Measurements from ENCODE around the gene ZNF462.

DNA sequence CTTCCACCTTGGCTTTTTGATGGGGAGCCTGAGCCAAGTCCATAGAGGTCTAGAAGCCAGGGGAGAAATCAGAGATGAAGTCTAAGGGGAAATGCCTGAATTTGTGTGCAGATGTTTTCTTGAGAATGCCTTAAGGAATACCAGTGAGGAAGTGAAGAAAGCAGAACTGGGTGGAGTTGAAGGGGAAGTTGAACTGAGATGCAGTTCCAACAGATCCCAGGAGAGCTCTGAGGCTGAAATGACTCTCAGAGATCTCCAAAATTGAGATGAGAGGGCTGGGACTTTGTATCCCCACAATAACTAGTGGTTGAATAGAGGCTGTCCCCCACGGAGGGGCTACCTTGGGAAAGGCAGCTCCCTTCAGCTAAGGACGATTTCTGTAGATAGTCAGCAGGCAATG lies 197.1 kb downstream of the ZNF462 start:
- TF ChIP-seq, protein P1, sequence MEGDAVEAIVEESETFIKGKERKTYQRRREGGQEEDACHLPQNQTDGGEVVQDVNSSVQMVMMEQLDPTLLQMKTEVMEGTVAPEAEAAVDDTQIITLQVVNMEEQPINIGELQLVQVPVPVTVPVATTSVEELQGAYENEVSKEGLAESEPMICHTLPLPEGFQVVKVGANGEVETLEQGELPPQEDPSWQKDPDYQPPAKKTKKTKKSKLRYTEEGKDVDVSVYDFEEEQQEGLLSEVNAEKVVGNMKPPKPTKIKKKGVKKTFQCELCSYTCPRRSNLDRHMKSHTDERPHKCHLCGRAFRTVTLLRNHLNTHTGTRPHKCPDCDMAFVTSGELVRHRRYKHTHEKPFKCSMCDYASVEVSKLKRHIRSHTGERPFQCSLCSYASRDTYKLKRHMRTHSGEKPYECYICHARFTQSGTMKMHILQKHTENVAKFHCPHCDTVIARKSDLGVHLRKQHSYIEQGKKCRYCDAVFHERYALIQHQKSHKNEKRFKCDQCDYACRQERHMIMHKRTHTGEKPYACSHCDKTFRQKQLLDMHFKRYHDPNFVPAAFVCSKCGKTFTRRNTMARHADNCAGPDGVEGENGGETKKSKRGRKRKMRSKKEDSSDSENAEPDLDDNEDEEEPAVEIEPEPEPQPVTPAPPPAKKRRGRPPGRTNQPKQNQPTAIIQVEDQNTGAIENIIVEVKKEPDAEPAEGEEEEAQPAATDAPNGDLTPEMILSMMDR (IDR thresholded peaks at IDR 0.05): no peak
- no peak for TF ChIP-seq POLR2A (IDR thresholded peaks at IDR 0.05)
